Measurements from ENCODE around the gene NEUROD2.

The NEUROD2 gene
- long read RNA-seq, donor 1: 0 reads
- long read RNA-seq, donor 2: 0 reads
- long read RNA-seq, donor 3: 0 reads
- long read RNA-seq, donor 4: 0 reads
- long read RNA-seq, donor 5, full-length matches to known transcripts: 1 of 1 reads
- long read RNA-seq, donor 5, partial matches to known transcripts: 0 of 1 reads
- long read RNA-seq, donor 5, other reads (novel, unspliced or antisense): 0 of 1 reads
- long read RNA-seq, donor 6: 0 reads
- long read RNA-seq, donor 7: 0 reads
- long read RNA-seq, donor 8: 0 reads

- no peak for DNase-seq
These were observed at the start of gene NEUROD2 for GRCh38 chr17:39607851-39608130. TSS of gene NEUROD2 (minus strand) at chr17:39607920. CDS start at chr17:39606599, 1,321 bp downstream.

DNA sequence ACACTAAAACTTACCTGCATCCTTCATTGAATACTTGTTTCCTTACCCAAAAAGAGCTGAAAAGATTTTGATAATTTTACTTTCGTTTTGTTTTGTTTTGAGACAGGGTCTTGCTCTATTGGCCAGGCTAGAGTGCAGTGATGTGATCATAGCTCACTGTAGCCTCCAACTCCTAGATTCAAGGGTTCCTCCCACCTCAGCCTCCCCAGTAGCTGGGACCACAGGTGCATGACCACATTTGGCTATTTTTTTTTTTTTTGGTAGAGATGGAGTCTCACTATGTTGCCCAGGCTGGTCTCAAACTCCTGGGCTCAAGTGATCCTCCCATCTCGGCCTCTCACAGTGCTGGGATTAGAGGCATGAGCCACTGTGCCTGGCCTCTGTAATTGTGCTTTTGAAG is 47.4 kb upstream of the NEUROD2 start:
- no peak for DNase-seq

DNA sequence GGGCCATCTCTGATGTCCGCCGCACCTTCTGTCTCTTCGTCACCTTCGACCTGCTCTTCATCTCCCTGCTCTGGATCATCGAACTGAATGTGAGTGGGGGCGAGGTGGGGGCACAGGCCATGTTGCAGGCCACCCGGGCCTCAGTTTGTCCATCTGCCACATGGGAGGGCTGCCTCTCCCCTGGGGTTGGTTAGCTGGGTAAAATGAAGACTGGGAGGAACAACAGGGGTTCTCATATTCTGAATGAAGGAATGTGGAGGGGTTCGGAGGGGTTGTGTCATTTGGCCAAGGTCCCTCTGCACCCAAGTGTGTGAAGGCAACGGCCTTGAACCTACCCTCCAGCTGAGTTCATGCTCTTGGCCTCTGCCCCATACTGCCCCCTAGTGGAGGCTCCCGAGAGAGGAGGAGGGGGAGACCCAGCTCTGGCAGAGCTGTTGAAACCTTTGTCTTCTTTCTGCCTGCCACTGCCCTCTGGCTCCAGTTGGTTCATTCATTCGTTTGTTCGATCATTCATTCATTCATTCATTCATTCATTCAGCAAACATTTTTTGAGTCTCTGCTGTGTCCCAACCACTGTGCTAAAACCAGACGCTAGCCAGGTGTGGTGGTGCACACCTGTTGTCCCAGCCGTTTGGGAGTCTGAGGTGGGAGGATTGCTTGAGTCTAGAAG is 46.1 kb upstream of the NEUROD2 start:
- DNase-seq: peak; percentile 30

DNA sequence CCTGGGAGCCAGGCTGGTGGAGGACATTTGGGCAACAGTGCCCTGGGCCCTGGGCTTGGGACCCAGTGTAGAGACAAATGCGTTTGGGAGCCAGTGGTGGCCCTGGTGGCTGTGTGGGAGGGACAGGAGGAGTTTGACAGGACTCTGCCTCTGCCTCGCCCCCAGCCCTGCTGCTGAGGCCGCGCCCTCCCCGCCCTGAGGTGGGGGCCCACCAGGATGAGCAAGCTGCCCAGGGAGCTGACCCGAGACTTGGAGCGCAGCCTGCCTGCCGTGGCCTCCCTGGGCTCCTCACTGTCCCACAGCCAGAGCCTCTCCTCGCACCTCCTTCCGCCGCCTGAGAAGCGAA is 45.6 kb upstream of the NEUROD2 start:
- DNase-seq: peak; percentile 26

DNA sequence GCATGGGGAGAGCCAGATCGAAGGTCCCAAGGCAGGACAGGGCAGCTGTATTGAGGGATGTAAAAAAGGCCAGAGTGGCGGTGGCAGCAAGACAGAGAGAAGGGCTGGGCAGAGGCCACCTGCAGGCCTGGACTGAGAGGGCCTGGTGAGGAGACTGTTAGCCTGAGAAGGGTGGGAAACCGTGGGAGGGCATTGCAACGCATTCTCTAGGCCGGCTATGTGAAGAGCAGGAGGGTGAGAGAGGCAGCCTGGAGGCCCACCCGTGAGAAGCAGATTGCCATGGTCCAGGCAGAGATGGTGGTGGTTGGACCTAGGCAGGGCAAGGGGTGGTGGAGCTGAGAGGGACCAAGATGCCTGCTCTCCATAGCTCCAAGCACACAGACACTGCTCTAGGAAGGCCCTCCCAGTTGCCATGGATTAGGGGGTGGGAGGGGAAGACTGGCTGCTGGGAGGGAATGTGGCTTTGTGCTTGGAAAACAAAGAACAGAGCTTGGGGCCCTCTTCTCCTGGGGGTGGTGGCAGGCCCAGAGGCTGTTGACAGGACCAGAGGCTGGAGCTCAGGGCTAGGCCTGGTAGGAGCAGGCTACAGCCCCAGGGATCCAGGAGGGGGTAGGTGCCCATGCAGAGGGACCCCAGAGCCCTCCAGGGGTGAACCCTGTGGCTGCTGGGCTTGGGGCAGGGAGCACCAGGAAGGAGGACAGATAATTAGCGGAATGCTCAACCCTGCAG is 45.0 kb upstream of the NEUROD2 start:
- DNase-seq: peak; percentile 34

DNA sequence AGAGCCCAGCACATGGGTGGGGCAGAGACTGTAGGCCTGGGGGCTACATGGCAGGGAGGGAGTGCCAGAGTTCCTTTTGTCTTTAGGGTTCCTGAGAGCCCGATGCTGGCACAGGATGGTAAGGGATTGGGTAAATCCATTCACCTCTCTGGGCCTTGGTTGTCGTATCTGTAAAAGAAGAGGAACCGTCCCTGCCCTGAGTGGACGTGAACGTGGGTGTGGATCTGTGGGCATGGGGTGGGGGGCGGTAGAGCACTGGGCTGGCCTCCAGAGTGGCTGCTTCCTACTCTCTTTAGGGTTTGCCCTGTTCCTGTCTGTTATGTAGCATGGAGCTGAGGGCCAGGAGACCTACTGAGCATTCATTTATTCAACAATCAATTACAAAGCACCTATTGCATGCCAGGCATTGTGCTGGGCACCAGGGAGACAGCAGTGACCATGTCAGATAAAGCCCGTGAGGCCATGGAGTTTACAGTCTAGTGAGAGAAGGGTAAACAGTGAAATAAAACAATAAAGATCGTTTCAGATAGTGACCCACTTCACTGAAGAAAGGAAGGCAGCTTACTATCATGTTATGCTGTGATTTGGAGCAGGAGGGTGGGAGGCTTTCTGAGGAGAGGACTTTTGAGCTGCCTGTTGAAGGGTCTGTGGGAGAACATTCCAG is 44.3 kb upstream of the NEUROD2 start:
- DNase-seq: peak; percentile 3

GRCh38 chr17:39650121-39650579 is 42.4 kb upstream of the NEUROD2 start:
- DNase-seq: no peak

DNA sequence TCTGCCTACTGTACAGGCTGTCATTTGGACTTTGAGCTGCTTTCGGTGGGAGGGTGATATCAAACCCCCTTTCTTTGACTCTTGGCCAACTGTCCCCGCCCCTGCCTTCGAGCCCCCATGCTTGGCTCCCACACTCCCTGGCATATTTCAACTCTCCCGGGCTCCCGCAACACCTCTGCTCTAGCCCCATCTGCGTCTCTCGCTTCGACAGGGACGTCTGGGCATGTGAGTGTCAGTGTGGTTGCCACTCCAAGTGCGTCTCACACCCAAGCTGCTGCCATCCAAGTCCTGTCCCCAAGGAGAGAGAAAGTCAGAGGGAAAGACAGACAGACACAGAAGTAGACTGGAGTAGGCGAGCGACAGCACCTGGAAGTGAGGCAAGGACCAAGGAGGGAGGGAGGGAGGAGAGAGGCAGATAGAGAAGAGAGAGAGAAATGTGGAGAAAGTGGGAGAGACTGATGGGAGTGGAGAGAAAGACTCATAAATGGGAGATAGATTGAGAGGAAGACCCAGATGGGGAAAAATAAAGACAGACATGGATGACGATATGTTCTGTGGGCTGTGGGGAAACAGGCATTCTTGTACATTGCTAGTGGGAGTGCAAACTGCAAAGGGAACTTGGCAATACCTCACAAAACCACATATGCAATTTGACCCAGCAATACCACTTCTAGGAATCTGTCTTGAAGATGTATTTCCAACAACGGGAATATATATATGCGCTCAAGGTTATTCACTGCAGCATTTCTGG is 41.1 kb upstream of the NEUROD2 start:
- no peak for DNase-seq

- no peak for DNase-seq
These were observed 39.5 kb upstream of the NEUROD2 start for GRCh38 chr17:39647256-39647655.

DNA sequence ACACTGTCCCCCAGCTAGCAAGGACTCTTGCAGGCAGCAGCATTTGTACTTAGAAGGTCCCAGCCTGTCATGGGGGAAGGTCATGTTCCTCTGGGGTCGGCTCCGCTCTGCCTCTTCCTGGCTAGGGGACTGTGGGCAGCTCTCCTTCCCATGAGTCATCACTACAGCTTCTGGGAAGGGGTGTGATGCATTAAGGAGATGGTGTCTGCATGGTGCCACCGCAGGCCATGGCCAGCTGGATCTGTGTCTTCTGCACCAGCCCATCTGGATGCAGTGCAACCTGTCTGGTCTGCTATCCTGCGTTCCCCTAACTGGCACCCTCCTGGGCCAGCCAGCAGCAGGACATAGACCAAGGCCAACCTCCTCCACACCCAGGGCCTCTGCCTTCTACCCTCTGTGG is 35.6 kb upstream of the NEUROD2 start:
- no peak for DNase-seq

DNA sequence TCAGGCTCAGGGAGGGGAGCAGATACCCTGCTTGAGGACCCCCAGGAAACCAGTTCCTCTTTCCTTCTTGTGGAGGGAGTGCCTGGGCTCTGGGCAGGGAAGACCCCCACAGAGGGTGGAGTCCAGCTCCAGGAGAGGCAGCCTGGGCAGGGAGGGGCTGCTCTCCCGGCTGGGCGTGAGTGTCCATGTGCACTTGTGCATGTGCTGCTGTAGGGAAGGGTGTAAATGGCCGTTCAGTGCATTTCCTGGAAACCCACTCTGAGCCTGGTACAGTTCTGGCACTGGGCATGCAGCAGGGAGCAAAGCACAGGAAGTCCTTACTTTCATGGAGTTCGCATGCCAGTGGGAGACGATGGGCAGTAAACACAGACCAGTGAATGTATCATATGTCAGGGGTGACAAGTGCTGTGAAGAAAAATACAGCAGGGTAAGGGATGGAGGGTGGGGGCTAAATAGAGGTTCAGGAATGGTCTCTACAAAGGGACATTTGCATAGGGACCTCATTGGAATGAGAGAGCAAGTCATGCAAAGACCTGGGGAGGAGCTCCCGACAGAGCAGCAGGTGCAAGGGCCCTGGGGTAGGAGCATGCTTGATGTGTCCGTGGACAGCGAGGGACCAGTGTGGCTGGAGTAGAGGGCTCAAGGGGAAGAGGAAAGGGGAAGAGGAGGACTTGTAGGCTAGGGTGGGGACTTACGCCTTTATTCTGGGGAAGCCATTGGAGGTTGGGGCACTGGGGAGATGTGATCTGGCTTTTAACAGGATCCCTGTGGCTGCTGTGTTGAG is 34.8 kb upstream of the NEUROD2 start:
- no peak for DNase-seq

DNA sequence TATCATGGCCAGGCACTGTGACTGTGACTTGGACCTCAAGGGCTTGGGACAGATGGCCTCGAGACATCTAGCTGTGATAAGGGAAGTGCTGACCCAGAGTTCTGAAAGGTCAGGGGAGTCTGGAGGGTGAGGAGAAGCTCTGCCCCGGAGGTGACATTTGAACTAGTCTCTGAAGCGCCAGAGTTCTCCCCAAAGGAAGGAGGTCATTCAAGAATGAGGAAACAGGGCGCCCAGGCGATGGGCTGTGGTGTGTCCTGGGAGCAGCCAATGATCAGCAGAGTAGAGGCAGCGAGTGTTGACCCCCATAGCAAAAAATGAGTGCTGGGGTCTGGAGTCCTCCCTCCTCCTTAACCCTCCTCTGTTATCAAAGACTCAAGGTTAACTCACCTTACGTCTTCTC is 34.2 kb upstream of the NEUROD2 start:
- no peak for DNase-seq

- no peak for DNase-seq
These were observed 33.4 kb upstream of the NEUROD2 start for GRCh38 chr17:39641097-39641496.

GRCh38 chr17:39640591-39641031 is 32.9 kb upstream of the NEUROD2 start:
- no peak for DNase-seq

DNA sequence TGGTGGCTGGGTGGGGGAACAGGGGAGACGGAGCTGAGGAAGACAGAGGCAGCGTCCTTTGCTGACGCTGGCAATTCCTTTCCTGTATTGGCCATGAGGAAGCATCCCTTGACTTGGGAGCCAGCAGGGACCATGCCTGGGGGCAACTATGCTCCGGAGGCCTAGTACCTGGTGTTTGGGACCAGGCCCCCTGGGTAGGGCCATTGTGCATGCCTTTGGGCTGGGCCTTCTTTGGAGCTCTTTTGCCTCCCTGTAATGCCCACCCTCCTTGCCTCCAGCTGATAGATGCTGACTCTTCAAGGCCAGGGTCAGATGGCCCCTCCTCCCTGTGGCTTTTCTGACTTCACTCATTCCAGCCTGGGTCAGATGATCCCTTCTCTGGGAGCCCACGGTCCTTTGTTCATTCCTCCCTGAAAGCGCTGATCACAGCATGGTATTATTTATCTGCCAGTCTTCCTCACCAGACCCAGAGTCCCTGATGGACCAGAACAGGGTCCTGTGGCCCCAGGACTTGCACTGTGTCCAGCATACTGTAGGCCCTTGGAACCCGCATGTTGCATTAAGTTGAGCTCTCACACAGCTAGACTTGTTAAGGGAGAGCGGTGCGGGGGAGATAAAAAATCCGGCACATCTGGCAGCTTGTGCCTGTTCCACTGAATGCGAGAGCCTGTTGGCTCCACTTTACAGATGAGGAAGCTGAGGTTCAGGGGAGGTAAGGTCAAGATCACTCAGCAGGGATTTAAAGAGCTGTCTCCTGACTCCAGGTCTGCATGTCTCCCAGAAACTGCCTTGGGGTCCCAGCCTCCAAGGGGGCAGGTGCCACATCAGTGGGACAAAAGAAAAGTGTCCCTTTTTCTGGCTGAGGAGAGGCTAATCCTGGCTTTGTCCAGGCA is 32.1 kb upstream of the NEUROD2 start:
- no peak for DNase-seq

GRCh38 chr17:39639043-39639442 is 31.3 kb upstream of the NEUROD2 start:
- DNase-seq: no peak

- no peak for DNase-seq
These were observed 30.6 kb upstream of the NEUROD2 start for GRCh38 chr17:39638317-39638716.

GRCh38 chr17:39636927-39637736 is 29.4 kb upstream of the NEUROD2 start, which contains the start of gene STARD3:
TSS of gene STARD3 (plus strand) at chr17:39637144. CDS start at chr17:39653532, 16,388 bp downstream.
- DNase-seq: peak; percentile 94

- DNase-seq: no peak
These were observed 28.8 kb upstream of the NEUROD2 start for GRCh38 chr17:39636587-39636926.

Data from right kidney (tissue), 9 donors.